Fibroblast of skin of abdomen (primary cell): Measurements from ENCODE around the gene NEMP1. TPM values are rescaled to one million over a fixed set of nuclear protein-coding genes. Genes with fewer than 3 reads are reported as not detected.
"Not testable (repeated sequence)": the region's sequence is repeated elsewhere in the genome, so short reads cannot be mapped to it uniquely, and the experiment has no call there.

Source experiments
- DNase-seq: peaks from one replicate; pipeline ENCODE4 v3.0.0-alpha.2; 2013
- polyA plus RNA-seq, 2 experiments: library from polyadenylated mRNA; unstranded; fragments of 120-200 nt; gene quantifications; one replicate each; pipeline ENCODE4 v1.2.1, GENCODE V29; 2013; ENCODE audit not compliant: insufficient read length in 2 of 2

NEMP1 gene, protein sequence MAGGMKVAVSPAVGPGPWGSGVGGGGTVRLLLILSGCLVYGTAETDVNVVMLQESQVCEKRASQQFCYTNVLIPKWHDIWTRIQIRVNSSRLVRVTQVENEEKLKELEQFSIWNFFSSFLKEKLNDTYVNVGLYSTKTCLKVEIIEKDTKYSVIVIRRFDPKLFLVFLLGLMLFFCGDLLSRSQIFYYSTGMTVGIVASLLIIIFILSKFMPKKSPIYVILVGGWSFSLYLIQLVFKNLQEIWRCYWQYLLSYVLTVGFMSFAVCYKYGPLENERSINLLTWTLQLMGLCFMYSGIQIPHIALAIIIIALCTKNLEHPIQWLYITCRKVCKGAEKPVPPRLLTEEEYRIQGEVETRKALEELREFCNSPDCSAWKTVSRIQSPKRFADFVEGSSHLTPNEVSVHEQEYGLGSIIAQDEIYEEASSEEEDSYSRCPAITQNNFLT
- 8.2 TPM for polyA plus RNA-seq (2013, experiment 1 of 2; ENCODE audit: insufficient read length)
- 8.0 TPM for polyA plus RNA-seq (2013, experiment 2 of 2; ENCODE audit: insufficient read length)

DNA sequence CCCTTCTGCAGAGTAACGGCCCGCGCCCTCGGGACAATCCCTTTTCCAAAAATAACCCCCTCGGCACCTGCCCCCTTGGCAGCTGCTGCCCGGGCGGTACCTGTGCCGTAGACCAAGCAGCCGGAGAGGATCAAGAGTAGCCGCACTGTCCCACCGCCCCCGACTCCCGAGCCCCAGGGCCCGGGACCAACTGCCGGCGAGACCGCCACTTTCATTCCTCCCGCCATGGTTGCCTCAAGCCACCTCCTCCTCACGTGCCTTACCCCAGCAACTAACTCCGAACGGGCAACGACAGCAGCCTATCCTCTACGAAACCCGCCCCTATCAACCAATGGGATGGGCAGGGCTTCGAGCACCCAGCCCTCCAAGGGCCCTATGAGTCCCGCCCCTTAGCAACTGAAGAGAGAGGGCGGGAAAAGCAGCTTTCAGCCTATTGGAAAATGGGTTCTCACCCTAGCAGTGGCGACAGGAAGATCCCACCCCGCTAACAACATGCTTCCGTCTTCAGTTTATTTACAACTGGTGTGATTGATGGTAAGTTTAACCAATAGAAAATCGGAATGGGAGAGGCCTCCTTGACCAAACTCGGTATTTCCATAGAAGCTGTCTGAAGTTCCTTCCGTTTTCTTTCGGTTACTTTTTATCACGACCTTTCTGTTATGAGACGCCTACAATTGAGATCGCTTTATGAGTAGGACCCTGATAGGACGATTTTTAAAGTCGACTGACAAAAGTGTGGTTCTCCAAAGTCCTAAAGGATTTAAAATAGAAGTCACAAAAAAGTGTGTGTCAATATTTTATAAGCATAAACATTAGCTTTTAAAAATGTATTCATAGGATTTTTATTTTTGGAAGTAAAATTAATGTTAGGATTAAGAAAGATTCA is at the start of gene NEMP1:
TSS of gene NEMP1 (minus strand) at position 273 of the 886 bp plus-strand sequence. CDS start at position 227, 46 bp downstream.
- DNase-seq, result peak; percentile 100

DNA sequence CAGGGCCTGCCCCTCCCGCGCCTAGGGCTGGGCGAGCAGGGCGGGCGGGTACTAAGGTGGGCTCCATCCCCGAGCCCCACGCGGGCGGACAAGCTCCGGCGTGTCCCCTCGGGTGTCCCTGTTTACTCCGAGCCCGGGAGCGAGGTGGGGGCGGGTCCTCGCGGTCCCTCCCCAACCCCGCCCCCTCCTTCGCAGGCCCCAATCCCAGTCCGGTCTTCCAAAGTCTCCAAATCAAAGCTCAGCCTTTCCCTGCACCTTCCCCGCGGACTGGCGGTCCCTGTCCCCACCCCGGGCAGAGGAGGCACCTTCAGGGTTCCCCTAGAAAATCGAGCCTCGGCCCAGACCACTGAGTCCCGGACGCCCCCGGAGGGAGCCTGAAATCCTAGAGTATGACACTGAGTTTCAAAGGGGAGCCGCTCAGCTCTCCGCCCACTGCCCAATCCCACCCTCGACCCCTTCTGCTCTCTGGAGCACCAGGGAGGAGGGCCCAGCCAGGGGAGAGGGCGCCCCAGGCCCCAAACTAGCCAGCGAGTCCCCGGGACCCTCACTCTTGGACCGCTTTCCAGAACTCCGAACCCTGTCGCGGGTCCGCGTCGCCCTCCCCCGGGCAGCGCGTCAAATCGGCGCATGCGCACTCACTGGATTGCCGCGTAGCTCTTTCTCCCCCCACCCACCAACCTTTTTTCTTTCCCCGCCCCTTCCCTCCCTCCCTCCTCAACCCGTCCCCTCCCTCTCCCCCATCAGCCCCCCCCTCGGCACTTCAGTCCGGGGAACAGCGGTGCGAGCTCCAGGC is 49.3 kb upstream of the NEMP1 start, which contains the start of gene LRP1:
TSS of gene LRP1 (plus strand) at position 758 of the 793 bp plus-strand sequence. CDS start 482 bp downstream, outside the sequence.
- DNase-seq, result peak; percentile 86

DNA sequence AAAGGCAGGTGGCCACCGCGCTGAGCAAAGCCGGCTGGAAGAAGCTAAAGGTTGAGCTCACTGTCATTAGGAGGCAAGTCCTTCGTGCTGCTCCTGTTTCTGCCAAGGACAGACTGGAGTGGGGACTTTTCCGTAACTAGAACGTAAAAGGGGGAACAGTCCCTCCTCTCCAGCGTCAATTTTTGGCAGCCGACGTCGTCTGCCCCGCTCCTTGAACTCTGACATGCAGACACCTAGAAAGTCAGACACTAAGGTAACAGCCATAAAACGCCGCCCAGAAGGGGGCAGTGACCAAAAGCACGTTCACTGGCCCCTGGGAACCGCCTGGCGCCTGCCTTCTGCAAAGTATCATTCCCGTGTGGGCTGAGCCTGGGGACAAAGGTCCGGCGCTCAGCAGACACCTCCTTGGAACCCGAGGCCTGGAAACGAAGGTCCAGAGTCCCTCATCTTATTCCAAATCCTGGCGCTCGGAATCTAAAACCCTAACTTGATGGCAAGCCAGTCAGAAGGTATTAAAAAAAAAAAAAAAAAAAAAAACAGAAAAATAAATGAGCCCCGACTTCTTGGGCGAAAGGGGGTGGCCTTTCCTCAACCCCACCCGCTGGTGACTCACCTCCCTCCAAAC is 48.6 kb upstream of the NEMP1 start:
- DNase-seq, result no peak

DNA sequence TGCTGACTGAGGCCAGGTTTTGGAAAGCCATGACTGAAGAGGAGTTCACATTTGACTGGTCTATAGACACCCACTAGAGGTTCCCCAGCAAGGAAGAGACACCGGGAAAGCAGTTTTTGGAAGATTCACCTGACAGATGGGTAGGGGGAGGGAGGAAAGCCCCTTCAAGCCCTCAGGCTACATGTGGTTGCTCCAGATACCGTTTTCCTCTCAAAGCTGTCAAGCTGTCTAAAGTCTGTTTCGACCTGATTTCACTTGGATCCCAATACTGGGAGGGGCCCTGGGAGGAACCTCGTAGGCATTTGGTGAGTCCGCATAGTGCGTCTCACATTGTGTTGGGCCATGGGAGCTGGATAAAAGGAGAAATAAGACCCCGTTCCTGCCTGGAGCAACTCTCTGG is 48.0 kb upstream of the NEMP1 start:
- no peak for DNase-seq

DNA sequence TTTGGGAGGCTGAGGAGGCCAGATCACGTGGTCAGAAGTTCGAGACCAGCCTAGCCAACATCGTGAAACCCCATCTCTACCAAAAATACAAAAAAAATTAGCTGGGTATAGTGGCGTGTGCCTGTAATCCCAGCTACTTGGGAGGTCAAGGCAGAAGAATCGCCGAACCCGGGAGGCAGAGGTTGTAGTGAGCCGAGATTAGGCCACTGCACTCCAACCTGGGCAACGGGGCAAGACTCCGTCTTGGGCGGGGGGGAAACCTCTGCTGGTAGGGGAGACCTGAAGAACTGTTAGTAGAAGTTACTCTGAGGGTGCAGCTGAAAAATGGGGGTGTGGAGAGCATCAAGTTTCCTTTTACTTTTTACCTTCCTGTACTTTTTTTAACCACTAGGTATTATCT is 47.5 kb upstream of the NEMP1 start:
- DNase-seq, result no peak

DNA sequence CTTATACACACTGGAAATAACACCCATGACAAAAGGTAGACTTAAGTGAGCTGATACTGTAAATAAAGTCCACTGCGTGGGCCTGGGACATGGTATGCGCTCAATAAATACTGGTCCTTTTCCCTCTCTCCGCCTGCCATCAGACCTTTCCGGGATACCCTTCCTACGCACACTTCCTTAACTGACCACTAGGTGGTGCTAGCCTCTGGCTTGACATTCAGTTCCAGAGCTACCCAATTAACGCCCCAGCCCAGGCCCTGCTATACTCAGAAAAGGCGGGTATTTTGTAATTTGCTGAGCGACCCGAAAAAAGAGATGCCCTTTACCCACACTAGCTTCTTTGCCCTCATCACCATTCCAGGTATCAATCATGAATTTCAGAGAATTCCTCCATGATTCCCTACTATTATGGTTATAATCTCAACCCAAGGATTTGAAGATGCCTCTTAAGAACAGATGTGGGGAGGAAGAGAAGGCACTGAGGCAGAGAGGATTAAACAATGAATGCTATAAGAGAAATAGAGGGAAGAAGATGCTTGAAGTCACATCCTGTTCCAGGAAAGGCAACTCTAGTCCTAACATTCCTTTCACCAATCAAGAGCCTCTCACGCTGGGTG is 45.8 kb upstream of the NEMP1 start:
- DNase-seq, result peak; percentile 74

DNA sequence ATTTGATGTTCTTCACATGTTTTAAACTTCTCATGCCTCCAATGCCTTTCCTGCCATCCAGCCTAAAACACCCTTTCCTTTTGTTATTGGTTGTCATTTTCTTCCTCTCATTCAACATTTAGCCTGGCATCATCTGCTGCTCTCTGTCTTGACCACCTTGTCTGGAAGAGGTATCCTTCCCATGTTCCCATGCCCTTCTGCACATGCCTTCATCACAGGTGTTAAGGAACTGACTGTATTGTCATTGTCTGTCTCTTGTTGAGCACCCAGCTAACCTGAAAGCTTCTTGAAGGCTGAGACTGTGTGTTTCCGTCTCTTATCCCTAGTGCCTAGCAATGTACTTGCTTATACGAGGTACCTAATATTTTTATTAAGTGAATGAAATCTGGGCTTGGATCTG is 45.2 kb upstream of the NEMP1 start:
- DNase-seq, result no peak

DNA sequence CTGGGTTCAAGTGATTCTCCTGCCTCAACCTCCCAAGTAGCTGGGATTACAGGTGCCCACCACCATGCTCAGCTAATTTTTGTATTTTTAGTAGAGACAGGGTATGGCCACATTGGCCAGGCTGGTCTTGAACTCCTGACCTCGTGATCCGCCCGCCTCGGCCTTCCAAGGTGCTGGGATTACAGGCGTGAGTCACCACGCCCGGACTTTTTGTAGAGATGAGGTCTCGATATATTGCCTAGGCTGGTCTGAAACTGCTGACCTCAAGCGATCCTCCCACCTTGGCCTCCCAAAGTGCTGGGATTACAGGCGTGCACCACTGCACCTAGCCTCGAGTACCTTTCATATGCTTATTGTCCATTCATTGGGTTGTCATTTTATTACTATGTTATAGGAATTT is 42.1 kb upstream of the NEMP1 start:
- DNase-seq, result not testable (repeated sequence)

DNA sequence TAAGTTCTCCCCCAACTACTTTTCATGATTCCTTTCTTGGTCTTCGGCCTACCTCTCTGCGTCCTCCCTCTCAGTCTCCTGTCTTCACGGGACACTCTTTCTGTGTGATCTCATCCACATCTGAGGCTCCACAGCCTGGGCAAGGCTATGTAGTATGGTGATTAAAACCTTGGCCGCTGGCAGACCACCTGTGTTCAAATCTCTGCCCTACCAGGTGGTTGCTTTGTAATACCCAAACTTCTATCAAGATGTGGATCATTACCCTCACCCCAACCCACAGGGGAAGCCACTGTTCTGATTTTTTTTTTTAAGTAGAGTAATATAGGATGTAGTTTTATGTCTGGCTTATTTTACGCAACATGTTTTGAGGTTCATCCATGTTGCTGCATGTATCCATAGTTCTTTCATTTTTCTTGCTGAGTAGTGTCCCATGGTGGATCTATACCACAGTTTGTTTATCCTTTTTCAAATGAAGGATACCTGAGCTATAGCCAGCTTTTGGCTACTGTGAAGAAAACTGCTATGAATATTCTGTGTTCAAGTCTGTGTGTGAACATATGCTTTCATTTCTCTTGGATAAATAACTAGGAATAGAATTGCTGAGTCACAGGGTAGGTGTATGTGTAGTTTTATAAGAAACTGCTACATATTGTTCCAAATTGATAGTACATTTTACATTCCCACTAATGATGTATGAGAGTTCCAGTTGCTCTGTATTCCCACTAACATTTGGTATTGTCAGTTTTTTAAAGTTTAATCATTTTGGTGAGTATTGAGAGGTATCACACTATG is 40.9 kb upstream of the NEMP1 start:
- DNase-seq, result no peak

DNA sequence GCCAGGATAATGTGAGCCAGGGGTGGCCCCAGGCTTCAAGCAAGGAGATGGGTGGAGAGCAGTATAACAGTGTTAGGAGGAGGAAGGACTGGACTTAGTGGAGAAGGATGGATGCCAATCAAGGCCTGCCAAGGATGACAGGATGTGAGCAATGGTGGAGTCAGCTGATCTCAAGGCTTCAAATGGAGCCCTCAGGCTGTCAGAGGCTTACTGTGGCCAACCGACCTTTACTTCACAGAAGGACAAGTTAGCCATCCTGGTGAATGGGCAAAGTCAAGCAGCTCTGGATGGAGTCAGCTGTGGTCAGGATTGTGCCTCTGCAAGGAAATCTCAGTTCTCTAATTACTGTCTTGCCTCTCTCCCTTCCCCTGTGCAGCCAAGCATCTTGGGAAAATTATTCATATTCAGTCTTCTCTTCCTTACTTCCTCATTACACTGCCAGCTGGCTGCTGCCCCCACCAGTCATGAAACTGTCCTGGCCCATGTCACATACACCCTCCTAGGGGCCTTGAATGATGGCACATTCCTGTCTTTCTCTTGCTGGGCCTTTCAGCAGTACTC is 40.2 kb upstream of the NEMP1 start:
- DNase-seq, result no peak

DNA sequence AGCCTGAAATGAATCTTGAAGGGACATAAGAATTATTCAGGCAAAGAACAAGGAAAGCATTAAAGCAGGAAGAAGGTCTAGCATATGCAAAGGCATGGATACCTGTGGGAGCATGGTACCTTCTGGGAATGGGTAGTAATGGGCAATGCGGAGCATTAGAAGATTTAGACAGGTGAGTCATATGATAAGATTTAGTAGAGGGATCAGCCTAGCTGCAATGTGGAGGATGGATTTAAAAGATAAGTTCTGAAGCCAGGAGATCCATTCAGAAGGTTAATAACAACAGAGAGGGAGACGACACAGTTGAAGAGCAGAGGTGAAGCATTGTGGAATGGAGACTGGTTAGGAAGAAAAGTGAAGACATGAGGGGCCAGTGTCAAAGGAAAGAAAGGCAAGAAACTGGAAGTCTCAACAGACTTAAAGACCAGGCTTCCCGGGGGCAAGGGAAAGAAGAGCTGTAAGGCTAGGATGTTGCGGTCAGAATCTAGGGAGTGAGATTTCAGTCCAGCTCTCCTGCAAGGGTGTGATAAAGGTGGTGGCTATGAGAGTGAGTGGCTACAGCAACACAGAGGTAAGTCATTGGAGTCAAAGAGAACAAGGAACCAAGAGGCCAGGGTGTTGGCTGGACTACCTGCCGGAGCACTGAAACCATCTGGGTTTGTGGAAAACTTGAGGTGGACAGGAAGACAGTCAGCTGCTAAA is 38.1 kb upstream of the NEMP1 start:
- DNase-seq, result no peak

DNA sequence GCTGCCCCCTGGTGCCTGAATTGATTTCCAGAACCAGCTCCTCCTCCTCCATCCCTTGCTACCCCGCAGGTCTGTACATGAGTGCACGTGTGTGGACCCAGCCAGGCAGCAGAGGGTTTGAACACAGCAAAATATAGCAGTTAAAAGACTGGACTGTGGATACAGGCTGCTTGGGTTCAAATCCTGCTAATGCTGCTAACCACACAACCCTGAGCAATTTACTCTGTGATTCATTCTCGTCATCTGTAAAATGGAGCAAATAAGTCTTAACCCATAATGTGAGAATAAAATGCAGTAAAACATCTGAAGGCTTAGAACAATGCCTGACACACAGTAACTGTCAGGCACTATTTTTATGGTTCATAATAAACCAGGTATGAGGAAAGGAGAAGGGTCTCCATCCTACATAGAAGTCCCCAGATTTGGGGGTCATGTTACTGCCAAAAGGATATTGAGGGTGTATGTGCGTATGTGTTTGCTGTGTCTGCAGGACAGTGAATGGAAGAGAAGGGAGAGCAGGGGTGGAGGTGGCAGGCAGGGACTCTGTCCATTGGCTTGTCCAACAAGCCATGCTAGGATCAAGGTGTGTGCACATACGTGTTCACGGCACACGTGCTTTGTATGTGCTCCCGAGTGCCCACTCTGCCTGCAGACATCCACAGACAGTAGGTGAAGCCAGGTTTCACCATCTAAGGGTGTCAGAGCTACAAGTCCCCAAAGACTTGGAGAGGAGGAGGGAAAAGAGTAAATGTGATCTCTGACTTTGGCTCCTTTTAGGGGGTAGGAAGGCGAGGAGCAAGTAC is 34.1 kb upstream of the NEMP1 start:
- DNase-seq, result no peak

DNA sequence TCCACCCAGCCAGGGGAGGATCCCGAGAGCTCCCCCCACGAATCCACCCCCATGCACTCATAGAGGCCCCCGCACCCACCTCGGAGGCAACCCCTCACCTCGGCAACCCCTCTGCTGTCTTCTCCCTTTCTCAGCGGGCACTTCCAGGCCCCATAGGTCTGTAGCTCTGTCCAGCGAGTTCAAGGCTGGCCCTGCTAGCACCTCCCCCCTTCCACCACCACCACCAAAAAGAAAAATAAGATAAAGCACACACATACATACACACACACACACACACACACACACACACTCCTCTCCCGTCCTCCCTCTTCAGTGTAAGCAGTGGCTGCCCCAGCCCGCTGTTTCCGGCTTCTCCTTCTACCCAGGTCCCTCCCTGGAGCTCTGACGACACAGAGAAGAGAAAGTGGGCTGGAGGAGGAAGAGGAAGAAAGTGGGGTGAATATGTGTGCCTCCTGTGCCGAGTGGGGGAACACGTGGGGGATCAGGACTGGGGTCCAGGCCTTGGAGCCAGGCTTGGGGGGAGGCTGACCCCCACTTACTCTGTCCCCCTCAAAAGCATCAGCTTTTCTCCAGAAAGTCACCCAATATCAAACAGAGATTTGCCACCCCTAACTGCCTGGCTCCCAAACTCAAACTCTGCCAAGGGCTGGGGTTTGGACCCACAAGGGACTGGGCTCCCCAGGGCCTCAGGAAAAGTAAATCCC is 32.6 kb upstream of the NEMP1 start, which contains the start of gene STAT6:
TSS of gene STAT6 (minus strand) at position 332 of the 704 bp plus-strand sequence. CDS start 3,084 bp downstream, outside the sequence.
- DNase-seq, result peak; percentile 84

DNA sequence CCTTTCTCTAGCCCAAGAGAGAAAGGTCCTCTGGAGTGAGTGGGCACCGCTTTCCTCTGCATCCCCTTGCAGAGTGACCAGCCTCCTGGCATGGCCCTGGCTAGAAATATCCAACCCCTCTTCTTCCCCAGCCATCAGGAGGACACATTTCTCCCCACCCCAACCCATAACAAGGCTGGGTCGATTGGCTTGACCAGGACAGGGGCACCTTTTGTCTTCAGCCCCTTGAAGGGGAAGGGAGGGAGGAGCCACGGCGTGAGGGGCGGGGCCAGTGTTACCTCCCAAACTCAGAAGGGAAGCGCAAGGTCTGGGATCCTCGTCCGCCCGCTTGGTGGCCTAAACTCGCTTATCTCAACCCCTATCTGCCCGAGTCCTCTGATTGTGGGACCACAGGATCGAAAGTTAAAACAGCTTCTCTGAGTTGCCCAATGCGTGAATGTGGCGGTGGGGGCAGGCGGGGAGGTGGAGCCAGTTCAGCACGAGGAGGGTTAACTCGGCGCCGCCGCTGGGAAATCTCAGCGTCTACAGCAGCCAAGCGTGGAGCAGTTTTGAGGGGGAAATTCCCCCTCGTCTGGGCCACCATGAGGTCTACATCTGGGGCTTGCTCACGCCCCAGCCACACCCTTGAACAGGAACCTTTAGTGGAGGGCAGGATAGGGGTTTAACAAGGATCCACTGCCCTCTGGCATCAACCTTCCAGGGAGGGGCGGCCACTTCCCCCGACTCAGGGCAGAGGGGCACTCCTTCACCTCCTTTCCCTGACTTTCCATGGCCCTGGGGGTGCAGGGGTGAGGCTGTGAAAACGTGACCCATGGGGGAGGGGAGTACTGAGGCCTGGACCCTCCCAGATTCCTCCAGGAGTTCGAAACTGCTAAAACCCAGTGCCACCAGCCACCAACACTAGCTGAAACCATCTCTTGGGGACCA is 31.8 kb upstream of the NEMP1 start:
- no peak for DNase-seq

DNA sequence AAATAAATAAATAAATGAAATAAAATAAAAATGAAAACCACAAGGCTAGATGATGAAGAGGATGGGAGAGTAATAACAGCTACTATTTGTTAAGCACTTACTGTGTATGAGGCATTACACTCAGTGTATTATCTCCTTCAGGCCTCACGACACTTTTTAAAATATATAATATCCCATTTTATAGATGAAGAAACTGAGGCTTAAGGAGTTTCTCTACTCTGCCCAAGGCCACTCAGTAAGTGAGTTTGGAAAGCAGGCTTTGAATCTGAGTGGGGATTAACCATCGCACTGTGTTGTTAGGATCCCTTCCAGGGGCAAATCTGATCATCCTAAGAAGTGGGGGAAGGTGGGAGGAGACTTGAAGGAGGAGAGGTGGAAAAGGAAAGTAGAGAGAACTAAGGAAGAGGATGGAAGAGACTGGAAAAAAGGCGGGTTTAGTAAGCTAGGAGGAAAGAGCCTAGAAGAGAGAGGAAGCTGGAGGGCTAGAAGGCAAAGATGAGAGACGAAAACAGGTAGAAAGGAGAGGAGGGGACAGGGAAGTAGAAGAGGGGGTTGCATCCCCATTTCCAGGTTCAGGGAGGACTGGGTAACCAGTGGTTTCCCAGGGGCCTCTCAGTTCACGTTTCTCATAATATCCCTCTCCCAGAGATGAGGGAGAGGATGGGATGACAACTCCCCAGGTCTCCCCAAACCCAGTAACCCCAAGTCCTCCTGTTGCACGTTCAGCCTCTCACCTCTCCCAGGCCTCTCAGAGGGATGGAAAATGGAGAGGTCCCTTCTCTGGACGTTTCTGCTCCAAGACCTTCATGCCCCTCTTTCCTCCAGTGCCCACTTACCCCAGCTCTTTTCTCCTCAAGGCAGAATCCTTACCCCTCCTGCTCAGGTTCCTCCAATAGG is 30.9 kb upstream of the NEMP1 start:
- no peak for DNase-seq
